Superior temporal gyrus (tissue), 1 donor: ENCODE data around the gene DVL3.
A peak's percentile ranks its signal among the peaks of the same experiment; 100 is the strongest.
"Not testable (repeated sequence)": the region's sequence is repeated elsewhere in the genome, so short reads cannot be mapped to it uniquely, and the experiment has no call there.

Source experiments
- DNase-seq: peaks from one replicate; pipeline ENCODE4 v3.0.0-alpha.2; 2016; ENCODE audit errors: extremely low spot score

The DVL3 gene

DNA sequence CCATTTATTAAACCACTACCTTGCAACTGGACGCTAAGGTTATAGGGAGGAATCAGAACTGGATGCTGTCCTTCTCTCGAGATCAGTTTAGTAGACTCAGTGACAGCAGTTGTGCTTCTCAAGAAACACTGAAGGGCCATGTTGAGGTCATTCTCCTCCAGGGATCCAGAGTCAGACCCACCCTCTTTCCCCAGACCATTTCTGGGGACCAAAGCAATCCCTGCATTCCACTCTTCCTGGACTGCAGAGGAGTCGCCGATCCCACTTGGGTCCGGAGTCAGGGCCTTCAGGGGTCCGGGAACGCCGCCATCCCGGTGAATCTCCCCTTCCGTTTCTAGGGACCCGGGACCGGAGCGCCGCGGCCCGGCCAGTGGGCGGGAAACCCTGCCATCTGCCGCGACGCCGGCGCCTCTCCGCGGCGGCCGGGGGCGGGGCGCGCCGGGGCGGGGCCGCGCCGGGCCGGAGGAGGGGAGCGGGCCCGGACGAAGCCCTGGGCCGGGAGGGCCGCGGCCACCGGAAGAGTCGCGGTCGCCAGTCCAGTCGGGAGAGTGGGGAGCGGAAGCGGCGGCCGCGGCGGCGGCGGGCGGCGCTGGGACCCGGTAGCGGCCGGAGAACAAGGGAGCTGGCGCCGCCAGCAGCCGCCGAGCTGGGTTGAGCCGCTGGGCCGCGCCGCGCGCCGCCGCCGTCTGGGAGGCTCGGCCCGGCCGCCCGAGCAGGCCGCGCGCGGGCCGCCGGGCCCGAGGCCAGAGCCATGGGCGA, at the start of gene DVL3:
Gene DVL3 (plus strand): TSS at position 493 of the 759 bp plus-strand sequence. CDS start 259 bp downstream, at position 752.
- DNase-seq = peak; percentile 54

- DNase-seq = no peak
These were observed 44.9 kb upstream of the DVL3 start for GRCh38 chr3:184110316-184110725.

DNA sequence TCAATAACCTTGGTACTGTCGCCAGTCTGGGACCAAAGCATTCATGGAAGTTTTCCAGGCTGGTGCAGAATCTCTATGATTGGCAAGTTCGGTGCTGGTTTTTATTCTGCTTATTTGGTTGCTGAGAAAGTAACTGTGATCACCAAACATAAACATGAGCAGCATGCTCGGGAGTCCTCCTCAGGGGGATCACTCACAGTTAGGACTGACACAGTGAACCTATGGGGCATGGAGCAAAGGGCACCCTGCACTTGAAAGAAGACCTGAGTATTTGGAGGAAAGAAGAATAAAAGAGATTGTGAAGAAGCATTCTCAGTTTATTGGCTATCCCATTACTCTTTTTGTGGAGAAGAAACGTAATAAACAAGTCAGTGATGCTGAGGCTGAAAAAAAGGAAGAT, 39.2 kb upstream of the DVL3 start:
- no peak for DNase-seq

DNA sequence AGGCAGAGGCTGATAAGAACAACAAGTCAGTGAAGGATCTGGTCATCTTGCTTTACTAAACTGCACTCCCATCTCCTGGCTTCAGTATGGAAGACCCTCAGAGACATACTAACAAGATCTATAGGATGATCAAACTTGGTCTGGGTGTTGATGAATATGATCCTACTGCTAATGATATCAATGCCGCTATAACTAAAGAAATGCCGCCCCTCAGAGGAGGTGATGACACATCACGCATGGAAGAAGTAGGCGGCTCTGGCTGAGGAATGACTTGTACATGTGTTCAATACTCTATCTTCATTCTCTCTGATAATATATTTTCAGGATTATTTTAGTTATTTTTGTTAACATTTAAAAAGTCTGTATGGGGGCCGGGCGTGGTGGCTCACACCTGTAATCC, 37.5 kb upstream of the DVL3 start:
- DNase-seq = no peak

- DNase-seq = not testable (repeated sequence)
These were observed 34.1 kb upstream of the DVL3 start for GRCh38 chr3:184121031-184121430.

- DNase-seq = no peak
These were observed 29.2 kb upstream of the DVL3 start for GRCh38 chr3:184126006-184126405.

DNA sequence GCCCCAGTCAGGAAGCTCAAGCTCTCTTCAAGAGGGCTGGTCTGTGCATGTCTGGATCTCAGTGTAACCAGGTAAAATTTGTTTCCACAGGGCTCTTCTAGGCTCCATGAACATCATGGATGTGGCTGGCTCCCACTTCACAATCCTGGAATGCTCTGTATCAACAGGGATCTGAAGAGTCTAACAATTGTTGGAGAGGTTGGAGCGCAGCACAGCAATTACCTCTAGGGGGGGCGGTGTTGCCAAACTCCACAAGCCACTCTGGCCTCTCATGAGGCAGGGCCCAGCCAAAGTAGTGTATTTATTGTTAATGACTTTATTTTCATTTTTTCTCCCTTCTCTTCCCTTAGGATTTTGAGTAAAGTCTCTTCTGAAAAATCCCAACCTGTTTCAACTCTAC, 26.2 kb upstream of the DVL3 start:
- DNase-seq = no peak

GRCh38 chr3:184132945-184133344, 22.2 kb upstream of the DVL3 start:
- no peak for DNase-seq

DNA sequence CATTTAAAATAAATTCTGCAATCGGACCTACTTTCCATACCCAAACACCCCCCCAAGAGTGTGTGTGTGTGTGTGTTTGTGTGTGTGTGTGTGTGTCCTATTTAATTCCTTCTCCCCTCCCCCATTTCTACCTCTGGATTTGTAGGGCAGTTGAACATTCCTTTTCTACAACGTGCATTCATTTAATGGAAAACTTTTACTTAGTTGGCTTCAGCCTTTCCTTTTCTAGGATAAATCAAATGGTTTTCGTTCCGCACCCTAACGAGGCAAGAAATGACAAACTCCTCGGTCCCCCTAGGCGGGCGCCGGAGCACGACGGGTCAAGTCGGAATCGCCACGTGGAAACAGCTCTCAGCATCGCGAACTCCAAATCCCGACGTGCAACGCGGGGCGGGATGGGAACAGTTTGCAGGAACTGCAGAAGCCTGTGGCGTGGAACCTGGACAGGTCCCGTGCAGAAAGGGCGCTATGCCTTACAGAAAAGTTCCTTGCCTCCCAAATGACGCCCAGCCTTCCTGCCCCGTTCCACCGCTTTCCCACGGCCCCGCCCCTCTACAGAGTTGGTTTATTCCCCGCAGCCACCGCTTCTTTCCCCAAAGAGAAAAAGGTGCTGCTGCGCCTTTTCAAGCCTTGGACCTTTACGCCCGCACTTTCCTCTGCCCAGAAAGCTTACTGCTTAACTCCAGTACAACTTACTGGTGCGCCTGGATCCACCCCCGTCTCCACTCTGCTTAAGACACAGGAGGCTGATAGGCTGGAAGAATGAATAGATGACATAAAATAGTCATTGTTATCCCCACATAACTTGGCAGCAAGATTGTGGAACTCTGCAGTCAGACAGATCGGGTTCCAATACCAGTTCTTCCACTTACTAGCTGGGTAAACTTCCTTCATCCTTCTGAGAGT, 21.1 kb upstream of the DVL3 start:
- DNase-seq = peak; percentile 90

DNA sequence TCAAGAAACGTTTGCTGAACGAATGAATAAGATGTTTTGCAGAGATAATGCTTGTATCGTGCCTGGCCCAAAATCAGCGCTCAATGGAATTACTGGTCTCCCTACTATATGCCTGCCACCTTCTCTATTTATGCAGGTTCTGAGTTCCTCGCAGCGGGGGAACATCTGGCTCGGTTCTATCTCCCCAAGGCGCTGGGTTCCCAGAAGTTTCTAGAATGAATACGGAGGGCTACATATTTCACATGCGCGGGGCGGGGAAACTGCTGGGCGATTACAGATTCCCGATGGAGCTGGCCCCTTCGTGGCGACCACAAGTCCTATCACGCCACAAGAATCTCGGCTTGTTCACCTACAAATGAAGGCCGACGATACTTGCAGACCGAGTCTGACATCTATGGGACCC, 20.4 kb upstream of the DVL3 start:
- no peak for DNase-seq

DNA sequence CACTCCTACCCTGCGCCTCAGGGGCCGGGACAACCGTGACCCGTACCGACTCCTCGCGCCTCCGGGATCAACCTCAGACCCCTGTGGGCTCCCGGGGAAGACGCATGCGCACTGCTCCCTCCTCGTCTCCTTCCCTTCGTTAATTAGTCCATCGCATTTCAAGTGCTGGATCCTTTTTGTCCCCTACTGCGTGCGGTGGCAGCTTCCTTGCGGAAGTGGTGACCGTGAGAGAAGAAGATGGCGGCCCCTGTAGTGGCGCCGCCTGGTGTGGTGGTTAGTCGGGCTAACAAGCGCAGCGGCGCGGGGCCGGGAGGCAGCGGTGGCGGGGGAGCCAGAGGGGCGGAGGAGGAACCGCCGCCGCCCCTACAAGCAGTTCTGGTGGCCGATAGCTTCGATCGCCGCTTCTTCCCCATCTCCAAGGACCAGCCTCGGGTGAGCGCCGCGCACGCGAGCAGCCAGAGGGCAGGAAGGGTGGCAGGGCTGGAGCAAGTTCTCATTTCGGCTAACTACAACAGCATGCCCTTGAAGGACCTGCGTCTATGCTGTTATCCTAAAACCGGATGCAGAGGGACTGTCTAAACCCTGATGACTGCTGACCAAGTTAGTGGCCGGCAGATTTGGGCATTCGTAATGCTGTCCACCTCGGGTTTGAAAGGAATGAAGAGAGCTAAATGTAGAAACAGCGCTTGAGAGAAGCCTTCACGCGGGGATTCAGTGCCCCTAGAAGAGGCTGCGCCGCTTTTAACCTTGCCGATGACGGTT, 19.8 kb upstream of the DVL3 start, which contains the start of gene EIF2B5:
Gene EIF2B5 (plus strand): TSS at position 210 of the 762 bp plus-strand sequence. CDS start 28 bp downstream, at position 238.
- peak; percentile 97 for DNase-seq

DNA sequence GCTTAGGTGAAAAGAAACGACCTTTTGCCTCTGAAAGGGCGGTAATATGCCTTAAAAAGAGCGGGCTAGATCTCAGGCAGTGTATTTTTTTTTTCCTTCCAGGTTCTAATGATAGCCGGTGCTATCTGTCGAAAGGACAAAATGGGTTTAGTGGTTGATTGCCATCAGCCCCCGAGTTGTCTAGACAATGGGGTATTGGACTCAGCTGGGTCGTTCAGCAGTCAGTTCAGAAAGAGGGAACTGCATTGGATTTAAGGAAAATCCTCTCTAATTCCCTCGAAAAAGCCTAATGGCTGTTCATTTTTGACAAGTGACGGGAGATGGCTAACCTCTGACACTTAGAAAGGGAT, 19.3 kb upstream of the DVL3 start:
- no peak for DNase-seq

DNA sequence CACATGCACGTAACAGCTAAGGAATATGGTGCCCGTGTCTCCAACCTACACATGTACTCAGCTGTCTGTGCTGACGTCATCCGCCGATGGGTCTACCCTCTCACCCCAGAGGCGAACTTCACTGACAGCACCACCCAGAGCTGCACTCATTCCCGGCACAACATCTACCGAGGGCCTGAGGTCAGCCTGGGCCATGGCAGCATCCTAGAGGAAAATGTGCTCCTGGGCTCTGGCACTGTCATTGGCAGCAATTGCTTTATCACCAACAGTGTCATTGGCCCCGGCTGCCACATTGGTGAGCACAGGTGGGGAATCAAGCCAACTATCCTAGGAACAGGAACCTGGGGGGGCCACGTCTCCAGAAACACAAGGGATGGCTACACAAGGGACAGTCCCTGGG, 14.7 kb upstream of the DVL3 start:
- DNase-seq = no peak

DNA sequence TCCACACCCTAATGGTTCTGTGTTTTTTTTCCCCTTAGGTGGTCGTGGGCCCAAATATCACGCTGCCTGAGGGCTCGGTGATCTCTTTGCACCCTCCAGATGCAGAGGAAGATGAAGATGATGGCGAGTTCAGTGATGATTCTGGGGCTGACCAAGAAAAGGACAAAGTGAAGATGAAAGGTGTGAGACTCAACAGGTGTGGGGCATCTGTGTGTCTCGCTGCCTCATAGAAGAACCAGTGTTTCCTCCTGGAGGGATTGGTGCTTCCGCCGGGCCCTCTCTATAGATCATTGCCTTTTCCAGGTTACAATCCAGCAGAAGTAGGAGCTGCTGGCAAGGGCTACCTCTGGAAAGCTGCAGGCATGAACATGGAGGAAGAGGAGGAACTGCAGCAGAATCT, 13.0 kb upstream of the DVL3 start:
- DNase-seq = no peak

DNA sequence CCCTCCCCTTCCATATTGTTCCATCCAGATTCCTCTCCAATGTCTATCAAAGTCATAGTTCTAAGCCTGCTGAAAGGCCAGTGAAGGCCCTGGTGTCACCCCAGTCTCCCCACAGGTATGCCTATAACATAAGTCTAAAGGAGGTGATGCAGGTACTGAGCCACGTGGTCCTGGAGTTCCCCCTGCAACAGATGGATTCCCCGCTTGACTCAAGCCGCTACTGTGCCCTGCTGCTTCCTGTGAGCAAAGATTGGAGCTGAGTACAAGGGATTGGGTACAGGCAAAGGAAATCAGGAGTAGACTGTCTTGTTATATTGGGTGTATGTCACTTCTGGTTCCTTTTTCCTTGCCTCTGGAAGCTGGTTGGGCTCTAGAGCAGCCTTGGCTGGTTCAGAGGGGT, 11.8 kb upstream of the DVL3 start:
- no peak for DNase-seq

DNA sequence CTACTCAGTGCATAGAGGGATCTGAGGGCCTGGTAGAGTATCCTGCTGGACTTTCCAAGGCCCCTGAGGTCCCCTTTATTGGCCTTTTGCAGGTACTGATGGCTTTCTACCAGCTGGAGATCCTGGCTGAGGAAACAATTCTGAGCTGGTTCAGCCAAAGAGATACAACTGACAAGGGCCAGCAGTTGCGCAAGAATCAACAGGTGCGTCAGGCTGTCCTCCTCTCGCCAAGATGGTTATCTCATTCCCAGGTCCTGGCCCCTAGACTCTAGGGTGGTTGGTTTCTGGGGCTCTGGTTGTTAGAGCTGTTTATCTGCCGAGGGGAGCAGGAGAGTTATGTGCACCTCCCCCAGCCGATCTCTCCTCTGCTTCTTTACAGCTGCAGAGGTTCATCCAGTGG, 10.7 kb upstream of the DVL3 start:
- DNase-seq = no peak

DNA sequence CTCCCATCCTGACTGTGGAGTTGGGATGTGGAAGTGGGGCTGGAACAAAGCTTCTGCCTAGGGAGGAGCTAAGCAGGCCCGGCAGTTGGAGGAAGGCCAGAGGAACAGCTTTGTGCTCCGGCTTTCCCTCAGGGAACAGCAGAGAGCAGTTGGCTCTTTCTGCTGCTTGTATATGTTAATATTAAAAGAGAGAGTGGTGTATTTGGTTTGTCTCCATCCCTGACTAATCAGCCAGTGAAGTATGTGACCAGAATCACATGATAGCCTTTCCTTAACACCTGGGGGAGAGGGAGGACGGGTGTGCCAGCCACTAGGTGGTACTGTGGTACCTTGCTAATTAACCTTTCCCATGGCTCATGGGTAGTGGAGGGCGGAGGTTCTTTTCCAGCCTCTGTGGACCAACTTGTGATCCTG, 10.1 kb upstream of the DVL3 start:
- peak; percentile 21 for DNase-seq

GRCh38 chr3:184145751-184146270, 9.4 kb upstream of the DVL3 start:
- DNase-seq = no peak

GRCh38 chr3:184148076-184148475, 7.1 kb upstream of the DVL3 start:
- DNase-seq = no peak

- no peak for DNase-seq
These were observed 6.1 kb upstream of the DVL3 start for GRCh38 chr3:184149123-184149522.

GRCh38 chr3:184149770-184150169, 5.4 kb upstream of the DVL3 start:
- not testable (repeated sequence) for DNase-seq
